COR-L47 (cell line): Measurements from ENCODE around the gene FREY1.
A peak's percentile ranks its signal among the peaks of the same experiment; 100 is the strongest.

Experiments
- DNase-seq: peaks from one replicate; lab custom pipeline; 2025; lab: John Stamatoyannopoulos, UW

FREY1 gene

DNA sequence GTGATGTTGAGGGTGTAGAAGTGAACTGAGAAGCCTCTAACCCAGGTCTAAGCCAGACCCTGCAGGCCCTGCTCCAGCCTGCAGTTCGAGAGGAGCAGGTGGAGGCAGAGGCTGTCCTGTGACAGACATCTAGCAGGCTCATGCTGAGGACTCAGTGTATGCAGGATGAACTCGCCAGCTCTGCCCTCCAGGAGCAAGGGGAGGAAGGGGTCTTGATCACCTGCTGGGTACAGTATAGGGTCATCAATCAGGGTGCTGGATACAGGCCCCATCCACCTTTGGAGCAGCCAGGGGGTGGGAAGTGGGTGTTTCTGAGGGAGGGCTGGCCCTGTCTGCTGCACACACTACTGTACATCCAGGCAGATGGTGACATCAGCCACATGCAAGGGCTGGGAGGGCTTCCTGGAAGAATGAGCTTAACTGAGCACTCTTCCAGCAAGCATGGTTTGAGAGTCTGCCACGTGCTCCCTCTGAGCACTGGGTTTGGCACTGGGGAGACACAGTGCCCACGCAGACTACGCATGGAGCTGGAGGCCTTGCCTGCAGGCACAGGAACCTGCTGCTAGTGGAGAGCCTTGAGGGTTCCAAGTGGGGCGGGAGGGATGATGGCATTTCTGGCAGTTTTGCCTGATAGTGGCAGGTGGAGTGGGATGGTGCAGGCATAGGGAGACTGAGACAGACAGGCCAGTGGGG is 12.4 kb downstream of the FREY1 start:
- DNase-seq = no peak

GRCh38 chr11:45892856-45893255 is 14.2 kb downstream of the FREY1 start:
- no peak for DNase-seq

DNA sequence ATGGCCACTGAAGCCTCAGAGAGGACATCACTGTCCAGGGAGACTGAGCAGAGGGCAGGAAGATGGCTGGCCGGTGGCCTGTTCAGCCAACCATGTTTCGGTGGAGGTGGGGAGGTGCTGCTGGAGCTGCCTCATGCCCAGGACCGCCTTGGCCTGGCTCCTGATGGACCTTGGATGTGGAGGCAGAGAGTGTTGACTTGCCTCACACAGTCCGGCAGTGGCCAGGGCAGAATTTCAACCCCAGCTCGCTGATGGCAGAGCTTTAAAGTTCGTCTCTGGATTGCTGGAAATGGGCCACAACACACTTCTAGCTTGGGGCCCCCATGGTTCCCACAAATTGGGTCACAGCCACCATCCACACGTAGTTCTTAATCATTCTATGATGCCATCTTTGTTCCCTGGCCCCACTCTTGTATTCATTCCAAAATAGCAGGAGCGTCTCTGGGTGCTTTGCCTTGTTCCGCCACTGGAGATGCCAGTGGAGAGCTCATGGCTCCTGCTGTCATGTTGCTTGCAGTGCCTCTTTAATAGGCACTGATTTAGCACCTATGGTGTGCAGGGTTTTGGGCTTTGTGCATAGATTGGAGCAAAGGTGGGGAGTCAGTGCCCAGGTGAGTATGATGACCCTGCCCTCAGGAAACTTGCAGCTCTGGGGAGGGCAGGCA is 16.1 kb downstream of the FREY1 start:
- no peak for DNase-seq

DNA sequence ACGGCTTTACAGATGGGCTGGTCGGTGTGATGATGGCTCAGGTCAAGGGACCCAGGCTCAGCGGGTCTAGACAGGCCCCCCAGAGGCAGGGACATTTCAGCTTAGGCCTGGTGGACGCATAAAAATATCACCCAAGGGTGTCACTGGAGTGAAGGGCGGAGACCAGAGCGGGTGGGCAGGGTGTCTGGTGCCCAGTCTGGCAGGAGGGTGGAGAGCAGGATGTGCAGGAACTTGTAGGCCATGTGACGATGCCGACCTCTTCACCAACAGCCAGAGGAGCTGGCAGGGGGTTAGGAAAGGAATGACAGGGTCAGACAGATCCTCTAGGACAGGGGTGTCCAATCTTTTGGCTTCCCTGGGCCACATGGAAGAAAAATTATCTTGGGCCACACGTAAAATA is 17.1 kb downstream of the FREY1 start:
- DNase-seq = no peak

GRCh38 chr11:45889555-45889954 is 17.5 kb downstream of the FREY1 start:
- DNase-seq = no peak

- no peak for DNase-seq
Measured at GRCh38 chr11:45887587-45887986, 19.5 kb downstream of the FREY1 start.

DNA sequence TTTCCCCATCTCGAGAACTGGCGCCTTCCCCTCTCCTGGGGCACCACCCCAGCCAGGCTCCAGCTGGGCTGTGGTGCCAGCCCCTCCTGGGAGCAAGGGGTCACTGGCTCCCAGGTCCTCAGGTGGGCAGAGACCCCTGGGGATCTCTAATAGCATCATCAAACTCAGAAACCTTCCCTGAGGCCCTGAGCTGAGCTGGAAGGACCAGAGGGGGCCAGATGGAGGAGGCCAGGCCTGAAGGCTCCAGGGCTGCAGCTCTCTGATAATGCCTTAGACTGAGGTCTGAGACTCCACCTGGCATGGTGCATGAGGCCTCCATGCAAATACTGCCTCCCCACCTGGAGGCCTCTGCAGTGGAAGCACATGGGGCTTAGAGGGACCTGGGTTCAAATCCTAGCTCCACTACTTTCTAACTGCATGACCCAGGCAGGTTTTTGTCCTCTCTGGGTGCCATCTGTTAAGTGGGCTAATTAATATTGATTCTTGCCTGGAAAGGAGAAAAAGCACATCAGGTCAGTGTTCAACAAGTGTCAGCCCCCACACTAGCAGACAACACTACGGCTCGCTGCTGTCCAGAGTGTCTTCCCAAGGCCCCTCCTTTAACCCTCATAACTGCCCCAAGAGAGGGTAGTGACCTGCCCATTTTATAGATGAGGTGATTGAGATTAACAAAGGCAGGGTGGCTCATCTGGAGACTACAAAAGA is 20.1 kb downstream of the FREY1 start:
- no peak for DNase-seq

GRCh38 chr11:45885921-45886721 is 20.9 kb downstream of the FREY1 start:
- DNase-seq = peak; percentile 22

DNA sequence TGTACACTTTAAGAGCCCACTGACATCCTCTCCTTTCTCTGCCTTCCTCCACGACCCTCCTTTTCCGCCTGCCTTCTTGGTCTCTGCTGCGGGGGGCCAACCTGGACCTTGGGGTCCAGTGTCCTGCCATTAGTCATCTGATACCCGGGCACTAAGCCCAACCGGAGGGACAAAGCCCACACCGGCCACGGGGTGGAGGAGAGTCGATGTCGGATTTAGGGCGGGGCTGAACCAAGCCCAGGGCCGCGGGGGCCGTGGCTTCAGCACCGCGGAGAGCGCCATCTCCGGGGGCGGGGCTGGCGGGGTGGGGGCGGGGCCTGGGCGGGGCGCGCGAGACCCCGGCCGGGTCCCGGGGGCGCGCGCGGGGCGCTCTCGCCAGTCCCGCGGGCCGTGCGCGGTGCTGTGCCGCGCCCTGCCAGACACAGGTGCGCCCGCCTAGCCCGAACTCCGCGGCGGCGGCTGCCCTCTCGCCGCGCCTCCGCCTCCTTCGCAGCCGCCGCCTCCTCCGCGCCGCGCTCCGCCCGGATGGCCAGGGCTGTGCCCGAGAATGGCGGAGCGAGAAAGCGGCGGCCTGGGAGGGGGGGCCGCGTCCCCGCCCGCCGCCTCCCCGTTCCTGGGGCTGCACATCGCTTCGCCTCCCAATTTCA is 21.7 kb downstream of the FREY1 start, which contains the start of gene MAPK8IP1:
MAPK8IP1 (plus strand) TSS at position 378 of the 647 bp plus-strand sequence; CDS start at position 548, 170 bp downstream.
- DNase-seq = peak; percentile 67

DNA sequence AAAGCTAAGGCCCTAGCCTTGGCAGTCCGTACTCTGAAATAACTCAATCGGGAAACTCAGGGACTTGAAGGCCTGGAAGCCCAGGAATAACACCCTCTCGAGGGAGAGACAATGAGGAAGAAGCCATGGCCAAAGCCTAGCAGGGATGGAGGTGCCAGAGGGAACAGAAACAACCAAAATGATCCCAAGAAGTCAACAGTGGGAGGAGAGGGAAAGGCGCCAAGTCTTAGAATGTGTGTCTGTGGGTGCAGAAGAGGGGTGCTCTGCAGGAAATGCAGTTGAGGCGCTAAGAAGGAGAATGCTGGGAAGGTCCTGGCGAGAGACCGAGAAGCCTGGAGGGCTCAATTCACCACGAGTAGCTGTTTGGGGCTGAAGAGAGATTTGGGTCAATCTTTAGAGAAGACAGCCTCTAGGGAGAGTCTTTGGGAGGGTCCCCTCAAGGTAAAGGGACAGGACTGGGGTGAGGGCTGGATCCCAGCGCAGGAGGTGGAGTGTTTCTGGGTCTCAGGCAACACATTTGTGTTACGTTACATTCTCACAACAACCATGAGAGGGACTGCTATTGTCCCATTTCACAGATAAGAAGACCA is 22.4 kb downstream of the FREY1 start:
- DNase-seq = no peak

- peak; percentile 29 for DNase-seq
Measured at GRCh38 chr11:45881708-45882368, 25.2 kb downstream of the FREY1 start.

- DNase-seq = peak; percentile 67
Measured at GRCh38 chr11:45880772-45881570, 26.1 kb downstream of the FREY1 start.

- no peak for DNase-seq
Measured at GRCh38 chr11:45879803-45880686, 27.0 kb downstream of the FREY1 start.

DNA sequence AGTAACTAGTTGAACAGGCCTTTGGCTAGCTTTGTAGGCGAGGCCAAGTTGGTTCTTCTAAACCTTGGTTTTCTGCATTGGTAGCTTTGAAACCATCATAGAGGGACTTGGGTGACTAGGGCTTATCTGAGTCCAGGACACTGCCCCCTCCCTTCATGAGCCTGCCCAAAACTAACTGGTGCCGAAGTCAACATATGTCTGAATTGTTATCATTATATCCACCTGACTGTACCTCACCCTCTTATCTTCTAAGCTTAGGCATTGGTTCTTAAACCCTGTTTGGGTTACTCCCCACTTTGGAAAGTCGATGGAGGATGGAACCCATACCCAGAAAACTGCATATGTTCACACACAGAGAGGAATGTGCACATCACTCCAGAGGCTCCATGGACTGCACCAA is 29.2 kb downstream of the FREY1 start:
- DNase-seq = no peak

DNA sequence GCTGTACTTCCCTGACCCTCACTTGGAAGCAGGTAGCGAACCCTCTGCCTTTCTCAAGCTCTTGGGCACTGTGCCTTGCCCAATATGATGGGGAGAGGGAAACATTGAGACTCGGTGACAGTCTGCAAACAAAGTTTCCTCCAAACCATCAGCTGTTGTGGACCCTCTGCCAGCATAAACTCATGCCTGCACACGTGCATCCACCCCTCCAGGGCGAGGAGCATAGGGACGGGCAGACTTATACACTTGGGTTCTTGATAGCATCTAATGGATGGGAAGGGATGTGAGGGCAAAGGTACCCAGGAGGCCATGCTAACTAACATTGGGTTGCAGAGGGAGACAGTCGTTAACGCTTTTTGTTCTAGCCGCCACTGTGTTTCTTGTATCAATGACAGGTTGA is 29.9 kb downstream of the FREY1 start:
- no peak for DNase-seq

- no peak for DNase-seq
Measured at GRCh38 chr11:45876401-45876800, 30.7 kb downstream of the FREY1 start.

DNA sequence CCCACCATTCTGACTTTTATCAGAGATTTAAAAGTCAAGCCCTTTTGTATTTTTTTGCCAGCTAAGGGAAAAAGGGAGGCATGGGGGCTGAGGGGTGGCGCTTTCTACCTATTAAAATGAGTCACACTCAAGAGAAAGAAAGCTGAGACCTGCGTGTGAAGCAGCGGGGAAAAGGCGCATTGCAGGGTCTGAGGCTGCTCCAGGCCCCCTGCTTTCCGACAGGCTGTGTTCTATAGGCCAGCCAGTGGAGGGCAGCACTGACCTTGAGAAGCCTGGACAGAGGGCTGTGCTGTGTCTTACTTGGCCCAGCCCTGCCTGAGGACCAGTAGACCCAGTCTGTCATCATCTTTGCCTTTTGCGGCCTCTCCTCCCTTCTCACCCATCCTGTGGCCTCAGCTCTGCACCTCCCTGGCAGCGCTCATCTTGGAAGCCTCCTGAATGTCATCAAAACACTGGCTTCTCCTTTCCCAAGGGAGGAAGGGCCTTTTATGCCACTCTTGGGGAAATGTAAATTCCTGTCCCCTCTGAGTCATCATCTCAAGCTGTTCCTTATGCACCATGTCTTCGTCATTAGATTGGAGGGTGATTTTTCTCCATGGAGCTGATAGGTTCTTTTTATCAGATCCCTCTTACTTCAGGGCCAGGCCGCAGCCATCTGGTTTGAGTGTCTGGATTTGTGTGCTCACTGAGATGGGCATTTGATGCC is 34.3 kb downstream of the FREY1 start:
- DNase-seq = peak; percentile 52

DNA sequence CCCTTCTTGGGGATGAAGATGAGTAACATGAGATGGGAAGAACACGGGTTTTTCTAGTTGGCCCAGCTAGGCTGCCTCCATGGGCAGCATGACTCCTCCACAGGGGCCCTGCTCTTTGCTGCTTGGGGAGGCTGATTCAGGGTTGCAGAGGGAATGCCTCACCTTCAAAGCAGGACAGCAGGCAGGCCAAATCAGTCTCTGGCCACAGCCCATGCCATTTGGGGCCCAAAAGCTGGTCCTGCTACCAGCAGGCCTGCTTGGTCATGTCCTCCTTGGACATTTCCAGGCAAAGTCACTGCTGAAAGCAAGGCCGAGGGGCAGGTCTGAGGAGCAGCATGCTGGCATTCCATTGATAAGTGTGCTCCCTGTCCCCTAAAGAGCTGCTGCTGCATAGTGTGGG is 35.4 kb downstream of the FREY1 start:
- DNase-seq = no peak
